Activated CD4-positive, alpha-beta T cell treated with anti-CD3 and anti-CD28 coated beads, Interleukin-2, amount 50 U/mL, for 4 hours (primary cell): ENCODE results near the gene SLC25A30.
"Not testable (repeated sequence)": the region's sequence is repeated elsewhere in the genome, so short reads cannot be mapped to it uniquely, and the experiment has no call there.

Source experiments
- DNase-seq, 2 experiments: peaks; one replicate each; pipeline ENCODE4 v3.0.0-alpha.2; 2020

The SLC25A30 gene

DNA sequence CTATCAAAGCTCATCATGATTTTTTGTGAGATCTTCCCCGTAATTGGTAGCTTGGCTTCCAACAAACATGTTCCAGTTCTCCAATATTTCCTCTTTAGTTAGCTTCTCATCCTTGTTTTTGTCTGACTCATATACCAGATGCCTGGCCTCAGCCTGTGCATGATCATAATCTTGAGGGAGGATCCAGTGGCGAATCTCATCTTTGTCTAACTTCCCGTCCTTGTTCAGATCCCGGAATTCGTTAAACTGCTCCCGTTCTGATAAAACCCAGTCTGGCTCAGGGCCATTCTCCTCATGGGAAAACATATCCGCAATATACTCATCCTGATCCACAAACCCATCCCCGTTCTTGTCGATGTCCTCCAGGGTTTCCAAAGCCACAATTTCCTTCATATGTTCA lies 27.8 kb downstream of the SLC25A30 start:
- DNase-seq = not testable (repeated sequence)

DNA sequence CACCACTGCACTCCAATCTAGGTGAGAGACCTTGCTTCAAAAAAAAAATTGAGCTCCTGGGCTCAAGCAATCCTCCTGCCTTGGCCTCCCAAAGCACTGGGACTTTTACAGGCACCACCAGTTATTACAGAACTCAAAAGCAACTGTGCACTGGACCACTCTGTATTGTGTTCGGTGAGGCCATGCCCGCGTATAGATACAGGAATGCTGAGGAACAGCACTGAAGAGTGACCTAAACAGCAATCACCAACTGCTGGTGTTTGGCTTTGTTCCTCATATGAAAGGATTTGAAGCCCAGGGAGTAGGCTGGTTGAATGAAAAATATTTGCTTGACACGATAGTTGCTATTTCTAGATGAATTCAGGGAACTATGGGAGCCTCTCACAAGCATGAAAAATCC lies 29.5 kb downstream of the SLC25A30 start:
- DNase-seq = no peak

DNA sequence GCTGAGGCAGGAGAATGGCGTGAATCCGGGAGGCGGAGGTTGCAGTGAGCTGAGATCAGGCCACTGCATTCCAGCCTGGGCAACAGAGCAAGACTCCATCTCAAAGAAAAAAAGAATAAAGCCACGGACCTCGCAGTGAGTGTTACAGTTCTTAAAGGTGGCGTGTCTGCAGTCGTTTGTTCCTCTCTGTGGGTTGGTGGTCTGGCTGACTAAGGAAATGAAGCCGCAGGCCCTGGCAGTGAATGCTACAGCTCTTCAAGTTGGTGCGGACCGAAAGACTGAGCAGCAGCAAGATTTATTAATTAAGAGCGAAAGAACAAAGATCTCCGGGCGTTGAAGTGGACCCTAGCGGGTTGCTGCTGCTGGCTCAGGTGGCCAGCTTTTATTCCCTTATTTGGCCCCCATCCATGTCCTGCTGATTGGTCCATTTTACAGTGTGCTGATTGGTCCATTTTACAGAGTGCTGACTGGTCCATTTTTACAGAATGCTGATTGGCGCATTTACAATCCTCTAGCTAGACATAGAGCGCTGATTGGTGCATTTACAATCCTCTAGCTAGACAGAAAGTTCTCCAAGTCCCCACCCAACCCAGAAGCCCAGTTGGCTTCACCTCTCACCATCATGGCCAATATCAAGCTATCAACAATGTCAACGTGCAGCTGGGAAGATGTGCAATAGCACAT lies 31.1 kb downstream of the SLC25A30 start:
- not testable (repeated sequence) for DNase-seq

DNA sequence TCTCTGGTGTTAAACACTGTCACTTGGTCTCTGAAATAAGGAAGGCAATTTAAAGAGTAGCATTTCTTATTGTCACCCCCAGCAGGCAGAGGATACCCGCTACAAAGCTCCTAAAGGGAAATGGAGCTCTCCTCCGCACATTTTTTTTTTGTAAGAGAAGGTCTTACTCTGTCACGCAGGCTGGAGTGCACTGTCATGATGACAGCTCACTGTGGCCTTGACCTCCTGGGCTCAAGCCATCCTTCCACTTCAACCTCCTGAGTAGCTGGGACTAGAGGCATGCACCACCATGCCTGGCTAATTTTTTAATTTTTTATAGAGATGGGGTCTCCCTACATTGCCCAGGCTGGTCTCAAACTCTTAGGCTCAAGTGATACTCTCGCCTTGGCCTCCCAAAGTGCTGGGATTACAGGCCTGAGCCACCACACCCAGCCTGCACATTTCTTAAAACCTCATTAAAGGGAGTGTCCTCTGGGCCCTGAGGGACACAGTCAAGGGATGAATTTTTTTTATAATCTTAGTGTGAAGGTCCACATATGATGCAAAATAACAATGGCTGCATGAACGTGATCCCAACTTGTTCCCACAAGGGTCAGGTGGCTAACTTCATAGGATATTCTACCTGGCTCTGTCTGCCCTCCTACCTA lies 32.1 kb downstream of the SLC25A30 start:
- no peak for DNase-seq

DNA sequence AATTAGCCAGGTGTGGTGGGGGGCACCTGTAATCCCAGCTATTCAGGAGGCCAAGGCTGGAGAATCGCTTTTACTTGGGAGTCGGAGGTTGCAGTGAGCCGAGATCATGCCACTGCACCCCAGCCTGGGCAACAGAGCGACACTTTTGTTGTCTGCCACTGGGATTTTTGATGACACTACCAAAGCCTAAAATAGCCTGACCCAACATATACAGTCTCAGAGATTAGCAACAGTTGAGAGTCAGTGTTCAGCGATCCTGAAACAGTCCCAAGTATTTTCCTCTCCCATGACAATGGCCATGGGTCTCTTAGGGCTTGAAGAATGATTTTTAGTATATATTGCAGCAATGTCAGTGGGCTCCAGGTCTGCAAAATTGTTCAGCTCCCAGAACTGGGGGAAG lies 32.9 kb downstream of the SLC25A30 start:
- no peak for DNase-seq

DNA sequence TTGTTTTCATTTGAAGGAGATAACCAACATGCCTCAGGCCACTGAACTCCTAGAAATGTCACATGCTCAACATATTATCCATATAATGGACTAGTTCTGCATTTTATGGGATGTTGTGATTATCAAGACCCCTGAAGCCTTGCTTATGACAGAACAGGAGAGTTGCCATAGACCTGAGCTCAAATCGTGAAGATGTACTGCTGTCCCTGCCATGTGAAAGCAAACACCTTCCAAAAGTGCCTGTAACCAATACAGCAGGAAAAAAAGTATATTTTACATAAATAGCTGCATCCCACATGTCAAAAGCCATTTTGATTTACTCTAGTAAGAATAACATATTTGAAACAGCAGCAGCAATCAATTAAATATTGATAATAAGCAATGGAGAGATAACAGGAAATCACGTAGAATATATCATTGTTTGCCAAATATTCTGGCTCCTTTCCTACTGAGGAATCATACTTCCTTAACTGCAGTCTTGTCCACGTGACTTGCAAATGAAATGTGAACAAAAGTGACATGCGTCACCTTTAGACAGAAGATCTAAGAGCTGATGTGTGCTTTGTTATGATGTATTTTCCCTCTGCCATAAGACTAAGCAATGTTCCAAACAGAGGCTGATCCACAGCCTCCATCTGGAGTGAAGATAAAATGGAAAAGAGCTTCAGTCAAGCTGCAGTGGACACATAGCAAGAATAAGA lies 33.5 kb downstream of the SLC25A30 start:
- no peak for DNase-seq

DNA sequence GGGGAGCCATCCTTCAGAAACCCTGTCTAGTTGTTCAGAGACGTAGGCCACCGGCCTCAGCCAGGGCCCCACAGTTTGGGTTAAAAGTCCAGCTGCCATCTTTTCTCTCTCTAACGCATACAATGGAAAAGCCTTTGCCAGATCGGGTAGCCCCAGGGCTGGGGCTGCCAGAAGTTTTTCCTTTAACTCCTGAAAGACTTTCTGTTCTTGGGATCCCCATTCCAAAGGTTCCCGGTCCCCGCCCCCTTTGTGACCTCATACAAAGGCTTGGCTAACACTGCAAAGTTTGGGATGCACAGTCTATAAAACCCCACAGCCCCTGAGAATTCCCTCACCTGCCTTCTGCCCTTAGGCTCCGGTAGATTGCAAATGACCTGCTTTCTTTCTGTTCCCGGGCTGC lies 35.4 kb downstream of the SLC25A30 start:
- not testable (repeated sequence) for DNase-seq

DNA sequence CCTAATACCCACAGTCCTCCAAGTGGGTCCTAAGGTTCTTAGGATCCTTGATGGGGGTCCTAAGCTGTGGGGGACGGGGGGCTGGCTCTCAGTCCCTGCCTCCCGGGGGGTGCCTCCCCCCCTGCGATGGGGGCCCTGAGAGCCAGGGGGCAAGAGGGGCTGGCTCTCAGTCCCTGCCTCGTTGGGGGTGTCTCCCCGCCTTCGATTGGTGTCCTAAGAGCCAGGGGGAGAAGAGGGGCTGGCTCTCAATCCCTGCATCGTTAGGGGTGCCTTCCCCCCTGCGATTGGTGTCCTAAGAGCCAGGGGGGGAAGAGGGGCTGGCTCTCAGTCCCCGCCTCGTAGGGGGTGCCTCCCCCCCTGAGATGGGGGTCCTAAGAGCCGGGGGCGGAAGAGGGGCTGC lies 37.0 kb downstream of the SLC25A30 start:
- DNase-seq = no peak

DNA sequence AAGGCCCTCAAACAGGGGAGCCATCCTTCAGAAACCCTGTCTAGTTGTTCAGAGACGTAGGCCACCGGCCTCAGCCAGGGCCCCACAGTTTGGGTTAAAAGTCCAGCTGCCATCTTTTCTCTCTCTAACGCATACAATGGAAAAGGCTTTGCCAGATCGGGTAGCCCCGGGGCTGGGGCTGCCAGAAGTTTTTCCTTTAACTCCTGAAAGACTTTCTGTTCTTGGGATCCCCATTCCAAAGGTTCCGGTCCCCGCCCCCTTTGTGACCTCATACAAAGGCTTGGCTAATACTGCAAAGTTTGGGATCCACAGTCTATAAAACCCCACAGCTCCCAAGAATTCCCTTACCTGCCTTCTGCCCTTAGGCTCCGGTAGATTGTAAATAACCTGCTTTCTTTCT lies 37.5 kb downstream of the SLC25A30 start:
- not testable (repeated sequence) for DNase-seq

DNA sequence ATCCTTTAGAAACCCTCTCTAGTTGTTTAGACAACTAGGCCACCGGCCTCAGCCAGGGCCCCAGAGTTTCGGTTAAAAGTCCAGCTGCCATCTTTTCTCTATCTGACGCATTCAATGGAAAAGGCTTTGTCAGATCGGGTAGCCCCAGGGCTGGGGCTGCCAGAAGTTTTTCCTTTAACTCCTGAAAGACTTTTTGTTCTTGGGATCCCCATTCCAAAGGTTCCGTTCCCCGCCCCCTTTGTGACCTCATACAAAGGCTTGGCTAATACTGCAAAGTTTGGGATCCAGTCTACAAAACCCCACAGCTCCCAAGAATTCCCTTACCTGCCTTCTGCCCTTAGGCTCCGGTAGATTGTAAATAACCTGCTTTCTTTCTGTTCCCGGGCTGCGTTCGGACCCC lies 38.7 kb downstream of the SLC25A30 start:
- not testable (repeated sequence) for DNase-seq

DNA sequence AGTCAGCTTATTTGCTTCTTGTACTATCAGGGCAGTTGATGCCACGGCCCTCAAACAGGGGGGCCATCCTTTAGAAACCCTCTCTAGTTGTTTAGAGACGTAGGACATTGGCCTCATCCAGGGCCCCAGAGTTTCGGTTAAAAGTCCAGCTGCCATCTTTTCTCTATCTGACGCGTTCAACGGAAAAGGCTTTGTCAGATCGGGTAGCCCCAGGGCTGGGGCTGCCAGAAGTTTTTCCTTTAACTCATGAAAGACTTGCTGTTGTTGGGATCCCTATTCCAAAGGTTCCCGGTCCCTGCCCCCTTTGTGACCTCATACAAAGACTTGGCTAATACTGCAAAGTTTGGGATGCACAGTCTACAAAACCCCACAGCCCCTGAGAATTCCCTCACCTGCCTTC lies 39.4 kb downstream of the SLC25A30 start:
- DNase-seq = not testable (repeated sequence)

DNA sequence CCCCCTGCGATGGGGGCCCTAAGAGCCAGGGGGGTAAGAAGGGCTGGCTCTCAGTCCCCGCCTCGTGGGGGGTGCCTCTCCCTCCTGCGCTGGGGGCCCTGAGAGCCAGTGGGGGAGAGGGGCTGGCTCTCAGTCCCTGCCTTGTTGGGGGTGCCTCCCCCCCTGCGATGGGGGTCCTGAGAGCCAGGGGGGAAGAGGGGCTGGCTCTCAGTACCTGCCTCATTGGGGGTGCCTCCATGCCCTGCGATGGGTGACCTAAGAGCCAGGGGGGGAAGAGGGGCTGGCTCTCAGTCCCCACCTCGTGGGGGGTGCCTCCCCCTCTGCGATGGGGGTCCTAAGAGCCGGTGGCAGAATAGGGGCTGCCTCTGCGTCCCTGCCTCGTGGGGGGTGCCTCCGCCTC lies 40.9 kb downstream of the SLC25A30 start:
- not testable (repeated sequence) for DNase-seq

DNA sequence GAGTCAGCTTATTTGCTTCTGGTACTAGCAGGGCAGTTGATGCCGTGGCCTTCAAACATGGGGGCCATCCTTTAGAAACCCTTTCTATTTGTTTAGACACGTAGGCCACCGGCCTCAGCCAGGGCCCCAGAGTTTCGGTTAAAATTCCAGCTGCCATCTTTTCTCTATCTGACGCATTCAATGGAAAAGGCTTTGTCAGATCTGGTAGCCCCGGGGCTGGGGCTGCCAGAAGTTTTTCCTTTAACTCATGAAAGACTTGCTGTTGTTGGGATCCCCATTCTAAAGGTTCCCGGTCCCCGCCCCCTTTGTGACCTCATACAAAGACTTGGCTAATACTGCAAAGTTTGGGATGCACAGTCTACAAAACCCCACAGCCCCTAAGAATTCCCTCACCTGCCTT lies 41.5 kb downstream of the SLC25A30 start:
- DNase-seq = not testable (repeated sequence)

DNA sequence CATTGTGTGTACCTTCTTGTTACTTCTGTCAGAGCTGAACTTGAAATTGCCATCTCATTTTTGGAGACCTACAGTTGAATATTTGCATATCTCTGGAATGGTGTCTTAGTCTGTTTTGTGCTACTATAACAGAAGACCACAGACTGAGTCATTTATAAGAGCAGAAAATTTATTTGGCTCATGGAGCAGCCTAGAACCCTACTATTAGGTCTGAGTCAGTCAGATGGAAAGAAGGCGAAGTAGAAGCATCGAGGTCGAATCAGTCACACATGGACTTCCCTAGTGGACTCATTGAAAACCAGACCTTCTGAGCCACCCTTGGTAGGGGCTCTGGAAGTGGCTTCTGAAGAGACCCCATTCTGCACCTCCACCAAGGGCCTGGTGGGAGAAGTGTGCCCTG lies 43.3 kb downstream of the SLC25A30 start:
- DNase-seq = no peak

DNA sequence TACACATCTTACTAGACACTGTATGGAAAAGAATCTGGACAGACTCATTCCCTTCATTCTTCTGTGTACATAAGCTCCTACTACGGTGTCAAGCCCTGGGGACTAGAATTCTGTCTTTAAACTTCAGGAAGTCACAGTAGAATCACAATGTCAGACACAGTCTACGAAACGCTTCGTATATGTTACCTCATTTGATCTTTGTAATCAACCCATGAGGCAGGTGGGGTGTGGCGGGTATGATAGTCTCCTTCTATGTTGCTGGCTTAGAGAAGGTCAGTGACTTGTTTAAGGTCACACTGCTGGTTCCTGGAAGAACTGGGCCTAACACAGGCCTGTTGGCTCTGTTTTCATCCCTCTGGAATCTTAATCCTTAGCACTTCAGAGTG lies 45.0 kb downstream of the SLC25A30 start:
- no peak for DNase-seq

DNA sequence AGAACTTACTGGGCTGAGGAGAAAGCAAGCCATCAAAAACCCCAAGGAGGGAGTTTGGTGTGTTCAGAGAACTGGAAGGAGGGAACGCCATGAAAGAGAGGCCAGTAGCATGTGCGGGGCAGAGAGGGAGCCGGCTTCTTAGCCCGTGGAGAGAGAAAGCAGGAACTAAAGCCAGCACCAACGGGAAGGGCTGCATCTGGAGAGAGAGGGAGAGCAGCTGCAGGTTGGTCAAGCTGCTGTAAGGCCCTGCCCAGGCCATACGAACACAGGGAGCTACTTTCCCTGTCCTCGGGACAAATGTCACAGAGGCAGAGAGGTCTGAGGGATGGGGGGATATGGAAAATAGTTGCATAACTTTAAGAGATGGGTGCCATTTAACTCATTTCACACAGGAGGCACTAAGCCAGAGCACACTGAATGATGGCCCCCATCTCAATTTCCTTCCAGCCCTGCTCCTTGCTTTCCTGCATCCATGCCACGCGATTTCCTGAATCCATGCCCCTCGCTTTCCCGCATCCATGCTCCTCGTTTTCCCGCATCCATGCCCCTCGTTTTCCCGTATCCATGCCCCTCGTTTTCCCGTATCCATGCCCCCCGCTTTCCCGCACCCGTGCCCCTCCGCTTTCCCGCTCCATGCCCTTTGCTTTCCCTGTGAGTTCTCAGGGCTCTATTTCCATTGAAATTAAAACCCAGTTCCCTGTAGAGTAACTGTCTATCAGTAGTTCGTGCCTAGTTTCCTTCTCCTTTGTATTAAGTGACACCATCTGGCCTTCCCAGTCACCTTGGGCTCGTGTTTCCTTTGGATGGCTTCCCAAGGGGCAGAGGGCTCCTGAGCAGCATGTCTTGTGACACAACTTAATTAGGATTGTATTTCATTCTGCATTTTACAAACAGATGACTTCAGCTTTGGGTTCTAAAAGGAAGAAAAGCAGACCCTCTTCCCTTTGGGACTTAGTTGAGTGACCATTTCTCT lies 45.7 kb downstream of the SLC25A30 start:
- no peak for DNase-seq

DNA sequence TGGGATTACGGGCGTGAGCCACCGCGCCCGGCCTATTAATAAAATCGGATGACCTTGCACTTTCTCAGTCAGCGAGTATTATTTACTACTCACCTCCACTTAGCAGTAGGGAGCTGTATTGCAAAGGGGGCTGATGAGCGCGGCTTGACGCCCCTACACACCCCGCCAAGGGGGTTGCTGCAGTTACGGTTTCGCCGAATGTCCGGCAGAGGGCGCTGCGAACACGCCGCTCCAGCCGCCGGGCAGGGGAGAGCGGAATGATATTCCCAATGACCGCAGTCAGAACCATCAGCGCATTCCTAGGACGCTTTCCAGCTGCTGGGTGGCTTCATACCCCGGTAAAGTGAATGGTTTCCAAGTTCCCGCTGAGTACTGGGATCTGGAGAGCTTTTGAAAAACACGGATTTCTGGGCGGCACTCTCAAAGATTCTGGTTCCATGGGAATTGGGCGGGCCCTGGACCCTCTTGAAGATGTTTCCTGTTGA lies 47.2 kb downstream of the SLC25A30 start:
- DNase-seq = peak; percentile 41 to 42

DNA sequence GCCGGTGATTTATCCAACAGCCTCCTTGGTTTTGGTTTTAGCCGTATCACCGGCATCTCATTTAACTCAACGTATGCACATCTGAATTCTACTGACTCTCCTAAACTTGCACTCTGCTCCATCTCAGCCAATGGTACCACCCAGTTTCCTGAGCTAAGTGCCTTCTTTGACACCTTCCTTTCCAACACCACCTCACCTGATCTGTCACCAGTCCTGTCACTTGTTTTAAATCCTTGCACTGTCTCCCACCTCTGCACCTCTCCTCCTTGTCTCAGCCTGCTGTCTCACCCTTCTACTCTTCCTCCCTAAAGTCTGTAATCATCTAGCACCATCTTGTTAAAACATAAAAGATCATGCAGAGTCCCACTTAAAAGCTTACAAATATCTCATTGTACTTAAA lies 49.1 kb downstream of the SLC25A30 start:
- DNase-seq = no peak

DNA sequence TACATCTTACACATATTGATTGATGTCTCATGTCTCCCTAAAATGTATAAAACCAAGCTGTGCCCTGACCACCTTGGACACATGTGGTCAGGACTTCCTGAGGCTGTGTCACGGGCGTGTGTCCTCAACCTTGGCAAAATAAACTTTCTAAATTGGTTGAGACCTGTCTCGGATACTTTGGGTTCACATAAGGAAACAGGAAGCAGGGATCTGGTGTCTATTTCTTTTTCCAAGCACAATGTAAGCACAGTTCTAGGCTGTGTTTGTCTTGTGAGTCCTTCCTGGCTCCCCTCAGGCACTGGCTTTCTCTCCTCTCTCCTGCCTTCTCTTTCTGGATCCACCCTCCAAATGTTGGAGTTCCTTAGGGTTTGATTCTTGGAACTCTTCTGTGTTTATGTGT lies 49.6 kb downstream of the SLC25A30 start:
- no peak for DNase-seq

DNA sequence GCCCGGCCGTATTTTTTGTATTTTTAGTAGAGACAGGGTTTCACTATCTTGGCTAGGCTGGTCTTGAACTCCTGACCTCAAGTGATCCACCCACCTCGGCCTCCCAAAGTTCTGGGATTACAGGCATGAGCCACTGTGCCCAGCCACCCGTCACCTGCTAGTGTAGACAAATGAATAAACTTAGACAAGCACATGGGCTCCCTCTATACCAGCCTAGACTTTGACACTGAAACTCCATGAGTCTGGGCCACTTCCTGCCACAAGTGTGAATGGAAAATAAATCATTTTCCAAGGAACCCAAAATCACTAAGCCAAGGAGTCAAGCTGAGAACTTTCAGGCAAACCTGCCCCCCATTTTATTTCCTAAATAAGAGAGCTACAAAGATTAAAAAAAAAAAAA lies 50.2 kb downstream of the SLC25A30 start:
- DNase-seq = peak; percentile 6 to 24

DNA sequence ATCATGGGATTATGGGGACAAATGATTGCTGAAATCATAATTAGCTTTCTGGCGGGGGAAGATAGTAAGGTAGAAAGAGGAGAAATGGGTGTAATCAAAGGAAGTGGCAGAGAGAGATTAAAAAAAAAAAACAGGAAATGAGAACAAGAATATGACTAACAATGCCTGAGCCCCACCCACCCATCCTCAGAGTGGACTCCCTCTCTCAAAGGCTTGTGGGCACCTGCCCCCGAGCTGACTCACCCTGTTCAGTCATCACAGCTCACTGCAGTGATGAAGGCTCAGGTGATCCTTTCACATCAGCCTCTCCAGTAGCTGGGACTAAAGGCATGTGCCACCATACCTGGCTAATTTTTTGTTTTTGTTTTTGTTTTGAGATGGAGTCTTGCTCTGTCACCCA lies 50.8 kb downstream of the SLC25A30 start:
- DNase-seq = peak; percentile 92

DNA sequence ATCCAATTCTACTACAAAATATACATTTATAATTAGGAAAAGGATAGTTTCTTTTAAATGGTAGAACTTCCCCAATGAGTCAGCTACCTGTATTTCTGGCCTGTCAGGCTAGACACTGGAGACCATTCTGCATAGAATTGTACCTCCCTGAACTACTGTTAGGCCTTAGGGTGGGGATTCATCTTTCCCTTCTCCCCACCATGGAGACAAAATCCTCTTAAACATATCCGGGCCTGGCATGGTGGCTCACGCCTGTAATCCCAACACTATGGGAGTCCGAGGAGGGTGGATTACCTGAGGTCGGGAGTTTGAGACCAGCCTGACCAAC lies 52.7 kb downstream of the SLC25A30 start:
- DNase-seq = no peak
